A673 (cell line): ENCODE results near the gene CMTM7. TPM values are rescaled to one million over a fixed set of nuclear protein-coding genes. Genes with fewer than 3 reads are reported as not detected.

ENCODE experiments used
- BruUV-seq: library from RNA; stranded (reverse); fragments of 400-500 nt; replicated peaks from 2 replicates; lab custom pipeline; 2021; lab: Mats Ljungman, UMichigan
- CTCF ChIA-PET: fragments of 300-600 bp; sonication (Branson Sonifier 250); formaldehyde crosslinking; loops from one replicate; lab custom pipeline; 2022; ENCODE audit warnings: antibody characterized with exemption; lab: Charles Lee
- POLR2A ChIA-PET: fragments of 300-600 bp; sonication (Branson Sonifier 250); formaldehyde crosslinking; loops from one replicate; lab custom pipeline; 2022; ENCODE audit warnings: antibody characterized with exemption; ENCODE audit not compliant: low non-redundant PET; lab: Charles Lee
- DNase-seq: peaks from one replicate; pipeline ENCODE4 v3.0.0-alpha.2; 2015; ENCODE audit warnings: low spot score
- H3K27ac ChIP-seq: fragments of 200-600 bp; sonication (generic); 2 replicates; pipeline ENCODE4 v1.5.1; 2016; ENCODE audit warnings: mixed run types, low read depth, mild to moderate bottlenecking, mixed read lengths, antibody characterized with exemption, low read length; ENCODE audit not compliant: poor library complexity, severe bottlenecking
- H3K27me3 ChIP-seq: fragments of 200-600 bp; sonication (generic); replicated peaks from 2 replicates; pipeline ENCODE4 v1.6.1; 2017; ENCODE audit warnings: mixed run types, low read depth, mild to moderate bottlenecking, mixed read lengths, antibody characterized with exemption, low read length; ENCODE audit not compliant: insufficient read depth, poor library complexity
- H3K36me3 ChIP-seq: fragments of 200-600 bp; sonication (generic); 2 replicates; pipeline ENCODE4 v1.6.1; 2016; ENCODE audit warnings: mixed run types, mild to moderate bottlenecking, mixed read lengths, antibody characterized with exemption, low read length; ENCODE audit not compliant: insufficient read depth, poor library complexity, severe bottlenecking
- H3K4me1 ChIP-seq: fragments of 200-600 bp; sonication (generic); 2 replicates; pipeline ENCODE4 v1.6.1; 2017; ENCODE audit warnings: mixed run types, mild to moderate bottlenecking, mixed read lengths, antibody characterized with exemption, low read length; ENCODE audit not compliant: insufficient read depth, poor library complexity, severe bottlenecking
- H3K4me3 ChIP-seq: fragments of 200-600 bp; sonication (generic); 2 replicates; pipeline ENCODE4 v1.5.1; 2016; ENCODE audit warnings: low read depth, mixed run types, mild to moderate bottlenecking, mixed read lengths, low read length; ENCODE audit not compliant: poor library complexity, severe bottlenecking
- H3K9me3 ChIP-seq: fragments of 200-600 bp; sonication (generic); 2 replicates; pipeline ENCODE4 v1.6.1; 2016; ENCODE audit warnings: mixed run types, low read depth, mild to moderate bottlenecking, mixed read lengths, antibody characterized with exemption, low read length; ENCODE audit not compliant: poor library complexity, severe bottlenecking
- CTCF ChIP-seq: fragments of 300-800, 200-600 bp; sonication (generic); conservative IDR thresholded peaks from 2 replicates; pipeline ENCODE4 v1.5.1; 2017; ENCODE audit warnings: low read depth, mild to moderate bottlenecking, antibody characterized with exemption, low read length, moderate library complexity, mixed read lengths
- EZH2 ChIP-seq: fragments of 200-600 bp; sonication (generic); IDR thresholded peaks from 2 replicates; pipeline ENCODE4 v1.6.1; 2017; ENCODE audit warnings: borderline replicate concordance, low read depth, mild to moderate bottlenecking, mixed read lengths, antibody characterized with exemption, low read length; ENCODE audit not compliant: poor library complexity, severe bottlenecking
- intact Hi-C: fragments of 100-400 bp; cut with micrococcal nuclease; formaldehyde crosslinking; loops from one replicate; pipeline ENCODE4 v1.10.0; 2022; ENCODE audit not compliant: unreplicated experiment
- total RNA-seq: library from RNA; stranded (reverse); gene quantifications from 2 replicates; pipeline ENCODE4 v1.2.3, GENCODE V29; 2021

Gene CMTM7
- total RNA-seq, 1 experiment from 2014 or later: not detected

DNA sequence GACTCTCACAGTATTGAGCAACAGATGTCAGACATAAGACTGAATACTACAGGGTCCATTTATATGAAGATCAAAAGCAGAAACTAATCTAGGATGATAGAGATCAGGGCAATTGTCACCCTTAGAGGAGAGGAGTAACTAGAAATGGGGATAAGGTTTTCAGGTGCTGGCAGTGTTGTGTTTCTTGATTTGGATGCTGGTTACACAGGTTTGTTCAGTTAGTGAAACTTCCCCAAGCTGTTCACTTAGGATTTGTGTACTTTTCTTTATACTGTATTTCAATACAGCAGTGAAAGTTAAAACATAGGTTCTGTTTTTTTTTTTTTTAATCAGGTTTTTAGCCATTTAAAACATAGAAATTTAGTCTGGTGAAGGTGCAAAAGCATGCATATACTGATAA, 39.1 kb upstream of the CMTM7 start:
- BruUV-seq: no TSS peak
- Histone ChIP-seq H3K36me3 (no peaks in the 10 kb centered on the region), H3K4me3 (no peak overlapping the region), H3K9me3 (no peaks in the 10 kb centered on the region), H3K27ac (no peak overlapping the region), H3K4me1 (no peaks in the 10 kb centered on the region), H3K27me3 (no peaks in the 10 kb centered on the region)
- ChIA-PET CTCF (no interaction called here), POLR2A (no interaction called here)
- intact Hi-C loops: no loop called here
- no peak for DNase-seq
- no peak for TF ChIP-seq CTCF

DNA sequence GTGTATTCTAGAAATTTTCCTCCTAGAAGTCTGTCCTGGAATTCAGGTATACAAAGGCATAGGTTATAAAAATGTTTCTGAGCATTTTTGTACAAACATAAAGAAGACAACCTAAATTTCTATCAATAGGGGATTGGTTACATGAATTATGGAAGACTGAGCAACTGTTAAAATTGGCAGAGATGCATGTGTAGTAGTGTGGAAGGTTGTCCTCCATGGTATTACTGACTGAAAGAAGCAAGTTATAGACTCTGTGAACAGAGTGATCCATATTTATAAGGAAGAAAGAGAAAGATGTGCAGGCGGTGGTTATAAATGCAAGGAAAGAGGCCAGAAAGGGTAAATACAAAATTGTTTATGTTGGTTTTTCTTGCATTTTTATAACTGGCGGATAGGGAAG, 38.3 kb upstream of the CMTM7 start:
- ChIA-PET POLR2A (no interaction called here), CTCF (no interaction called here)
- Histone ChIP-seq H3K4me1 (no peaks in the 10 kb centered on the region), H3K36me3 (no peaks in the 10 kb centered on the region), H3K27me3 (no peaks in the 10 kb centered on the region), H3K9me3 (no peaks in the 10 kb centered on the region), H3K4me3 (no peak overlapping the region), H3K27ac (no peak overlapping the region)
- BruUV-seq: no TSS peak
- no peak for TF ChIP-seq CTCF
- TF ChIP-seq EZH2: no peak
- DNase-seq: no peak
- intact Hi-C loops: no loop called here

DNA sequence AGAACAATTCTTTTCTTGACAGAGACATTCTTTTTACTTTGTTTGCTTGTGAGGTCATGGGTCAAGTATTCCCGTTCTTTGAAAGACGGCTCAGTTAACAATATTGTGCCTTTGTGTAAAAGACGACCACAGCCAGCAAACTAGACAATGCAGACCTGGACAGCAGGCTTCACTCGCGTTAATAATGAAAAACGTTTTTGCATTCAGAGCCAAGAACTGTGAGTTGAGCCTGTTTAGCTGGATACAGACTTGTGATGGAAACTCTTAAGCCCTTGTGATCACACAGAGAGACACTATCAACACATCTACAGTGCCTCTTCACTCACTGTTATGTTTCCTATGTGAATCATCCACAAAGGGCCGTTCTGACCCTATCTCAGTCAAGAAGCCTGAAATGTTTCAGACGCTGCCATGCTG, 37.3 kb upstream of the CMTM7 start:
- intact Hi-C loops: no loop called here
- DNase-seq: no peak

More for the DNA sequence above, 37.3 kb upstream of the CMTM7 start:
- Histone ChIP-seq H3K27me3 (no peaks in the 10 kb centered on the region), H3K4me3 (no peak overlapping the region), H3K27ac (no peak overlapping the region), H3K36me3 (no peaks in the 10 kb centered on the region), H3K4me1 (no peaks in the 10 kb centered on the region), H3K9me3 (no peaks in the 10 kb centered on the region)
- TF ChIP-seq CTCF (no peak), EZH2 (no peak)
- BruUV-seq: no TSS peak
- ChIA-PET CTCF (no interaction called here), POLR2A (no interaction called here)
